A549 (cell line): ENCODE measurements around the gene ADAMTSL4.

Experiments used
- CBX8 ChIP-seq: fragments of 200-600 bp; sonication (generic); IDR thresholded peaks from 2 replicates; pipeline ENCODE4 v1.6.1; 2016
- CHD2 ChIP-seq: fragments of 150-350 bp; IDR thresholded peaks from 2 replicates; pipeline ENCODE4 v1.6.1; 2014; ENCODE audit warnings: low read length; ENCODE audit not compliant: partially characterized antibody
- CTCF ChIP-seq: fragments of >200 bp; sonication (Bioruptor Twin); formaldehyde crosslinking; IDR thresholded peaks from 3 replicates; pipeline ENCODE4 v1.5.1; 2016
- E2F6 ChIP-seq: IDR thresholded peaks from 2 replicates; pipeline ENCODE4 v1.6.1; 2012; ENCODE audit warnings: low read depth, borderline replicate concordance
- EHMT2 ChIP-seq: fragments of 200-600 bp; sonication (generic); IDR thresholded peaks from 2 replicates; pipeline ENCODE4 v1.6.1; 2016; ENCODE audit warnings: antibody characterized with exemption, low read depth, mild to moderate bottlenecking, moderate library complexity
- EP300 ChIP-seq, 2 experiments: fragments of >200 bp; sonication (Bioruptor Twin); formaldehyde crosslinking; IDR thresholded peaks; 2 replicates in 1 of 2; 3 replicates in 1 of 2; pipeline ENCODE4 v1.6.1; 2016 to 2017
- HOXA7 ChIP-seq: fragments of 250-450 bp; sonication (Bioruptor Pico); IDR thresholded peaks from 2 replicates; pipeline ENCODE4 v1.5.0; 2020; ENCODE audit warnings: mild to moderate bottlenecking, moderate library complexity
- MAZ ChIP-seq: fragments of 150-350 bp; IDR thresholded peaks from 2 replicates; pipeline ENCODE4 v1.6.1; 2014; ENCODE audit warnings: antibody characterized with exemption, low read depth, low read length, borderline replicate concordance
- PHF8 ChIP-seq: fragments of 200-600 bp; sonication (generic); IDR thresholded peaks from 2 replicates; pipeline ENCODE4 v1.6.1; 2016; ENCODE audit warnings: low read depth, mild to moderate bottlenecking, antibody characterized with exemption, moderate library complexity, borderline replicate concordance
- POLR2A ChIP-seq: IDR thresholded peaks from 2 replicates; pipeline ENCODE4 v1.6.1; 2012; ENCODE audit warnings: mild to moderate bottlenecking, low read length
- RAD21 ChIP-seq, 2 experiments: fragments of >200 bp in 1 of 2; sonication (Bioruptor Twin) in 1 of 2; formaldehyde crosslinking in 1 of 2; IDR thresholded peaks in 1 of 2; conservative IDR thresholded peaks in 1 of 2; 2 replicates in 1 of 2; 3 replicates in 1 of 2; pipeline ENCODE4 v1.6.1; 2012 to 2018; ENCODE audit warnings: inconsistent platforms in 1 of 2
- REST ChIP-seq: fragments of 200-600 bp; sonication (generic); IDR thresholded peaks from 2 replicates; pipeline ENCODE4 v1.6.1; 2016; ENCODE audit warnings: antibody characterized with exemption, mild to moderate bottlenecking, moderate library complexity
- ZSCAN20 ChIP-seq: fragments of 250-450 bp; sonication (Bioruptor Pico); IDR thresholded peaks from 2 replicates; pipeline ENCODE4 v1.8.0; 2022; ENCODE audit warnings: mild to moderate bottlenecking, moderate library complexity

- TF ChIP-seq CTCF (no peak), PHF8 (no peak), RAD21 (conservative IDR thresholded peaks at IDR 0.05 in 1 of 2, IDR thresholded peaks at IDR 0.05 in 1 of 2) (no peak), CHD2 (no peak), MAZ (no peak), EP300 (IDR thresholded peaks at IDR 0.05) (no peak), EHMT2 (no peak), POLR2A (no peak), E2F6 (no peak), ZSCAN20 (CRISPR knock-in tag) (no peak), REST (no peak; the same call in 1 of the 2 replicates), CBX8 (no peak), HOXA7 (CRISPR knock-in tag) (0 out of 2 replicates have a peak, but pooled peaks have one; percentile 74)
Observed at GRCh38 chr1:150562446-150563339, 13.5 kb downstream of the ADAMTSL4 start.
